LoVo (cell line): ENCODE measurements around the gene PTPRD.

Experiments
- DNase-seq: peaks from one replicate; pipeline ENCODE4 v3.0.0-alpha.2; 2016; ENCODE audit warnings: low spot score

PTPRD gene

DNA sequence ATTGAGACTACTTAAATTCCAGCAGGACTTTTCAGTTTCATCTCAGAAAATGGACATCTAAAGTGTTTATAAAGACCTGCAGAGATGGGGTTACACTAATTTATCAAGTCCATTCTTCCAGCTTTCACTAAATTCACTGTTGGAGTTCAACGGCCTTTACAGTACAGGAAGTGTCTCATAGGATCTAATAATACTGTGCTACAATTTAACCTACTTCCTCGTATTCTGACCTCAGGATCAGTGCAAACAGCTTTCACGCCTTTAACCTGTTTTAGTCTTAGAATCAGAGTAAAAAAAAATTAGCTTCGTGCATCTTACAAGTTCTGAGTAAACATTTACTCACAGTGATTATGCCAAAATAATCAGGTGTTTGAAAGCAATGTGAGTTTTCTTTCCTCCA lies 2180.6 kb downstream of the PTPRD start:
- DNase-seq: no peak

DNA sequence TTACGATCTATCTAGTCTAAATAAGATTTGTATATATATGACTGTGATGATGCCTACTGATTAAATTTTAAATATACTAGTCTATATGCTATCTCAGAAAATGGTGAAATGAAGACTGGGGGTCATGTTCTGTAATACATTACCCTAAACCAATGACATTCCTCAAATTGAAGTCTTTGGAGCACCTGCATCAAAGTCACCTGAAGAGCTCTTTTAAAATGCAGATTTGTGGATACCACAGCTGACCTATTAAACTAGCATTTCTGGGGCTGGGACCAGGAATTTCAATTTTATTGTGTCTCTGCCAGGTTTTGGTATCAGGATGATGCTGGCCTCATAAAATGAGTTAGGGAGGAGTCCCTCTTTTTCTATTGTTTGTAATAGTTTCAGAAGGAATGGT lies 2181.3 kb downstream of the PTPRD start:
- no peak for DNase-seq

DNA sequence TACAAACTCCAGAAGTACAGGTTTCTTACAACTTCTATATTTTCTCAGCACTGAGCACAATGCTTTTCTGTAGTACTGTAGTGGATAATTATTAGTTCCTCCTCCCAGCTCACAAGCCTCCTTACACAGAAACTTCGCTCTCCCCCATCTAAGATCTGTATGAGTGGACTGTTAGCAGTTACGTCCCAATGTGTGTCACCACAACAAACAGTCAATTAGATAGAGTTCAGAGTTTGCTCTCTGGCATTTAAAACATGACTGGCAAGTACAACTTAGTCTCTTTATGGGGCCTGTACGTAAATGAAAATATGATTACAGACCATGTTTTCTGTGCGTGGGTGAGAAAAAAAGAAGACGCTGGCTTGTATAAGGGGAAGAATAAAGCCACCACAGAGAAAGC lies 2181.9 kb downstream of the PTPRD start:
- DNase-seq: no peak

DNA sequence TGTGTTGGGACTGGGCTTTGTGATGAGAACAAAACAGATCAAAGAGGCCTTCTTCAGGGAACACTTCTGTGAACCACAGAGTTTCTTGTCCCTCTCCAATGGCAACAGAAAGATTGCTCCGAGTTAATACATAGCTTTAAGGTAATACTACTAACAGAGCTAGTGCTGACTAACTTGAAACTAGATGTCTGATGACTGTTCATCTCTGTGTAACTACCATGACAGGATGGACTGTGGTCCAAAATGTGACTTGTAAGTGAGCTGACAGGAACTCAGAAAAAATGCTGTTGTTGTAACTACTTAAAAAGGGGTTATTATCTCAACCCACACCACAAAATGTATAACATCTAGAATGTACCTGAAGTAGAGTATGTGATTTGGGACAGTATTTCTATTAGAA lies 2183.0 kb downstream of the PTPRD start:
- DNase-seq: no peak

DNA sequence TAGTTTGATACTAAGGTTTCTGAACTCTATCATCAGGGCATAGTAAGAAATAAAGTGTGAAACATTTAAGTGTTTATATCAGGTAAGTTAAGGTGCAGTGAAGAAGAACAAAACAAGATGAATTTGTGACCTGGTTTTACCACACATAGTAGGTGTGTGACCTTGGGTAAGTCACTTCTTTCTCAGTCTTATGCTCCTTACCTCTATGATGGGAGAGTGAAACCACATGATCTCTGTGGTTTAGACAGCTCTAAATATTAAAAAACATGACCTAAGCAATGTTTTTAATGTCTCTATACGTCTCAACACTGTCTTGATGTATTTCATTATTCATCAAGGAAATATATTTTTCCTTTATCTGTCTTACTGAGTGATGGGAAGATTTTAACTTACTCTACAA lies 2183.6 kb downstream of the PTPRD start:
- DNase-seq: no peak

DNA sequence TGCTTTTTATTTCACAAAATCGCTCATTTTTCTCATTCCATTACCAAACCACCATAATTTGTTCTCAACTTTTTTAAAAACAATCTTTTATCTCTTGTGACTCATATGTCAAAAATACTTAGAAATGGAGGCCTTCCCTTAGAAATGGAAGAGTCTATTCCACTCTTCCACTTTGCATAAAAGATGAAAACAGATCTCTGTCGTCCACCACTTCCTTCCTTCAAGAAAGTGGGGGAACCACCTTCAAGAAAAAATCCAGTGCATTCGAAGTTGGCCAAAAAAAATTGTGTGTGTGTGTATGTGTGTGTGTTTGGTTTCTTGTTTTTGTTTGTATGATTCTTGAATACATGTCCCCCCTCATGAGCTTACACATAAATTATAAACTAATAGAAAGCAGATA lies 2184.4 kb downstream of the PTPRD start:
- DNase-seq: no peak

DNA sequence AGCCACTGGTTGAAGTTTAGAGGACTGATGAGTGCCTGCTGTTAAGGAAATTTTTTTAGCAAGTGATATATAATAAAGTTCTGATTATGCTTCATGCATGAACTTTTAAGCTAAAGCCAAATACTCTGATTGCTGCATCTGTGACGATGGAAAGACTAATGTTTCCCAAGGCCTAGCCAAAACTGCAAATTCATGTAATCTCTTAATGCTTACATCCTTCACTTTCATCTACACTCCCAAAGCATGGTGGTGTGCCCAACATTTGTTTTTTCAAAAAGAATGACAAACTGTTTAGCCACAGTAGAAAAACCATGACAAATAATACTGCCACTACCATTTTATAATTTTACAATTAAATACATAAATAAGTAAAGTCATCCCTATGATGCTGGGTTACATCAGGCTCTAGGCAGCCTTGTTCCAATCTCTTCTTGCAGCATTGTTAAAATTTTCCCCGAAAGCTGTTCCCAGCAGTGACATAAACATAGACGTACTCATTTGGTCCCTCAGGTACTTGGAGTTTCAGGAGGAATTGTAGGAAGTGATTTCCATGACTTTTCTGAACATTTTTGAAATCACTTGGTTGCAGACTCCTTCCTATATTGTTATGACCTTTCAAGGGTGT lies 2187.9 kb downstream of the PTPRD start:
- no peak for DNase-seq

DNA sequence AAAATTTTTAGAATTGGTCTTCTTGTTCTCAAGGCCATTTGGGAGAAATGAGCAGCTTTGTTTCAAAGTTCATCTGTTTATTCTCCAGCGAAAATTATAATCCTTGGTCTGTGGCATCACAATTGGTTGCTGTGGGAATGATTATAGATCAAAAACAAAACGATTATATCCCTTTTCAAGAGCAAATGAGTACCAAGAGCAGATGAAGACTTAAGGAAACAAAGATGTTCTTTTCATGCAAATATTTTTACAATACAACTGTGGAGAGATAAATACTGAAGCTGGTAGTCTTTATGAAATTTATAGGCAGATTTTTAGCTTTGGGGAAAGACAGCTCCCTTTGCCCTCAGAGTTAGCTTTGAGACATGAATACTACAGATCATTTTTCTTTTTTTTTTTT lies 2192.4 kb downstream of the PTPRD start:
- DNase-seq: no peak

DNA sequence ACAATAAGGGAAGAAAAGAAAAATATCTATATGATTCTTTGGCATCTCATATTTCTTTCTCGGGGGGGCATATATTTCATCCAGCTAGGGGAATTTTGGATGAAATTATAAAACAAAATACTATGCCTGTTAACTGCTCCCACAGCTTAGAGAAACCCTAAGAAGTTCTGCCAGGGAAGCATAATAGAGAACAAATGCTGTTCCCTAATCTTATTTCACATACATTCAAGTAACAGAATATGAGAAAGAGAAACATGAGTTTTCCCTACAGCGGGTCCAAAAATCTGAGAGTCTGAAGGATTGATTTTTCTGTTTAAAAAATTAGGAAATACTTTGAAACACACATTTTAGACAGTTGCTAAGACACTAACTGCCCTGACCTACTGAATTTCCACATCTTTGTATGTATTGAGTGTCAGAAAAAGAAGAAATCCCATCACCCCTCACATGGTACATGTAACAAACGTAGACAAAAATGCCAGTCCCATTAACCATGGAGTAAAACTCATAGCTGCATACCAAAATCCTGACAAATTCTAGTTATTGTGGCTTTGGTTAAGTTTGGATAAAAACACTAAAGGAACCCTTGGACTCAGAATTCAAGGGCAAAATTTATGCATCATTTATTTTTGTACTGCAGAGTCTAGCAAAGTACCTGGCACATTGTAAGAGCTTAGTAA lies 2193.1 kb downstream of the PTPRD start:
- DNase-seq: no peak

DNA sequence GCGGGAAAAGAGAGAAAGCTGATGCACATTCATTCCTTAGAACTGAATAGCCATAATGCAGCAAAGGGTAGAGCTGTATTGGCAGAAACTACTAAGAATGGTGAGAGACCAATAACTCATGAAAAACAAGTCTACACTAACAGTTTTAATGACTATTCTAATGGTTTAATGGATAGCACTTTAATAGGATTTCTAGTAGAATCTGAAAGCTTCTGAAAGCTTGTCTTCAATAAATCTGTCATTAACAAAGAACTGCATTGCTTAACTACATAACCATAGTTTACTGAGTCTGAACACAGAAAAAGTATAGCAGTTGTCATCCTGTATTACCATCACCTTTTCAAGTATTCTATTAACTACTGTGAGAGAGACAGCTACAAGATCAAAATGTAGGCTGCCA lies 2195.5 kb downstream of the PTPRD start:
- DNase-seq: no peak

DNA sequence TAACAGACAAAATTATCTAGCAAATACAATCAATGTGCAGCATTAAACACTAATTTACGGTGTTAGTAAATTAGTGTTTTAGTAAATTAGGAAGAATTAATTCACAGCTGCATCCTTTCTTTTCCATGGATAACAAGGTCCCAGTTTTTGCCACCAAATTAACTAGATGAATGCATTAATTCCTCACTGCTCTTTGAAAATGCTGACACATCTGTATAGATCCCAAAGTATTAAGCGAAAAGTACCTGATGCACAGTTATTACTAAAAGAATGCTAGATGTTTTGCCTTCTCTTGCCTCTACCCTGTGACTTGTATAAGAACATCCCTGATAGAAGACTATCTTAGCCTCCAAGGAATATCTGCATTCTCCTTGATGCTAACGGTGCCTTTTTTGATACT lies 2200.5 kb downstream of the PTPRD start:
- no peak for DNase-seq

DNA sequence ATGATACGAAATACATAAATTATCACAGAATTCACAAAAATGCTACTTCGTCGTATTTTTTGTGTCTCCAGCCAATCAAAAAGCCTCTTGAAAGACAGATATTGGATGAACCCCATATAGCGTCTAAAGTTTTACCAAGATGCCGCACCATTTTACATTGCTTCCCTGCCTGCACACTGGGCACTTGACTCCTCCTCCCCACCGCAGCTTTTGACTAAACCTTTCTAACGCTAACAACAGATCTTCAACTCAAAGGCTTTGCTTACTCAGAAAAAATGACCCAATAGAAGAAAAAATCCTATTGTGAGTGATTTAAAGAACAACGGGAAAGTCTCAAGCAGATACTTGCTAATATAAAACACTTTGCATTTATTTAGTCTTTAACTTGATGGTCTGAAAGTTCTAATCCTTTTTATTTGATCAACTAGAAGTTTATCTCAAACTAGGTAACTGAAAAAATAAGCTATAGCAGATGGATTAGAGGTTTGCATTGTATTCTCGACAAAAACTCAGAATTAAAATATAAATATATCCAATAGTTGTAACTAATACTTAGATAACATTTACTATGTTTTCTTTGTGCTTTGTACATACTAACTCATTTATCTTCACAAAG lies 2204.1 kb downstream of the PTPRD start:
- no peak for DNase-seq

DNA sequence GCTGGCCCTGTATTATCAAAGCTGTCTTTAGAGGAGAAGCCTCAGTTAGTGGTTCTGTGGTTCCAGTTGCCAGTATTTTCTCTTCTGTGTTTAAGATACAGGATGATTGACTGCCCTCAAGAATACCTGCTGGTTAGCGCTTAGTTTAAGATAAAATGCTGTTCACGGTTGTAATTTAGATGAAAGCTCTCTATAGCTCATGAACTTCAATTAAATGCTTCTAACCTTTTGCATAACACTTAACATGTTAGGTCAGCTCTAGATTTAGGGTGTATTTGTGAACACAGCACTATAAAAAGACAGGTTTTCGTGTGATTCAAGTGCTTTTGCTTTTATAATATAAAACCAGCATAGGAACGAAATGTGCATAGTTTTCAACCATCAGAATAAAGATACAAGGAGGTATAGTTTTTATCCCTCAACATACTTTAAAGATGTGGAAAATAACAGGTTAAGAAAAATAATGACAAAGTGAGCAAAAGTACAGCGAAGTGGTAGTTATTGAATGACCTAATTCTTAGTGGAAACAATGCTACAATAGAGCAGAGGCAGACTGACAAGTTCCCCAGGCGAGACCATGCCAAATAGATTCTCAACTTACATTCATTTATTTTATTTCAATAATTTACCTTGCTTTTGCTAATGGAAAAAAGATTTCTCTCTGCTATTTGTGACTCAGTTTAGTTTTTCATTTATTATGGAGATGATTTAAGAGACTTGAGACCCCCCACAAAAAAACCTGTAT lies 2210.7 kb downstream of the PTPRD start:
- DNase-seq: no peak

DNA sequence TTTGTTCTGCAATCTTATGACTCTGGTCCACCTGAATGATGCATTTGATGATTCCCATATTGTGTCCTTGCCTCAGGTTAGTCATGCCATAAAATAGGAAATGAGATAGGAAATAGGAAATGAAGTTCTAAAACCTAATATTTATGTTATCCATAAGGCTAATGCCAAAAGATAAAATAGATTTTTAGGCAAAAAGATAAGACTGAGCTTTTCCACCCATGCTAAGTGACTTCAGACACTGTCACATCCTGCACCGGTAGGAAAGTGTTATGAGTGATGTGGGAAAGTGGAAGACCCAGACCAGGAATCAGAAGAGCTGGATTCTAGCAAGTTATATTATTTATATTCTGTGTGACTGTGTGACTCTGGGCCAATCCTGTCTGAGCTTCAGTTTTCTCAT lies 2212.4 kb downstream of the PTPRD start:
- no peak for DNase-seq

DNA sequence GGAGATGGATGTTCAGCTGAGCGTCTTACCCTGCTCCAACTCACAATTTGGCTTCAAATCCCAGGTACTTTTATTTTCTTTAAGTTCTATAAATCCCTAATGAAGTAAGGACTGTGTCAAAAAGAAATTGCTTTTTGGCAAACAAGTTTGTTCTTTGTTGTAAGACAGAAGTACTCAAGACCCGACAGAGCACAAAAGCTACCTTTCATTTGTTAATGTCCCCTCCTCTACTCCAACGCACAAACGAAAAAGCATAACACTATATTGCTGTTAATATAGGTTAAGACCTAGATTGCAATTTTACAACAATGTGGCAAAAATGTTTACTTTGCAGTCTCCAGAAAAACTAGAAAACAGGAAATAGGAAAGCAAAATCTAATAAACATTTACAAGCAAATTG lies 2217.8 kb downstream of the PTPRD start:
- DNase-seq: no peak

DNA sequence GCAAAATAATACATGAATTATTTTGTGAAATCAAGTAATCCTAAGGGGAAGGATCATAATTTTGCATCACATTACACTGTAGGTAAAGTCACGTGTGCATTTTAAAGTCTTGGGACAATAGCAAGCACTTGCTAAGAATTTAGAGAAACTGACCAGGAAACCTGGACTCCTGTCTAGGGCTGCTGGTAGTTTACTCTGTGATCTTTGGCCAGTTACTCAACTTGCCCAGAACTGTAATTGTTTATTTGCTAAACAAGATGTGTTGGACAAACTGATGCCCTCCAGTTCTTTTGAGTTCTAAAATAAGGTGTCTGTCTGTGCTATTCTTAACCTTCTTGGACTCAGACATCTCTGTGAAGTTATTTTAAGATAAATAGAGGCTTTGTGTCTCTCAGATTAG lies 2218.5 kb downstream of the PTPRD start:
- DNase-seq: no peak

DNA sequence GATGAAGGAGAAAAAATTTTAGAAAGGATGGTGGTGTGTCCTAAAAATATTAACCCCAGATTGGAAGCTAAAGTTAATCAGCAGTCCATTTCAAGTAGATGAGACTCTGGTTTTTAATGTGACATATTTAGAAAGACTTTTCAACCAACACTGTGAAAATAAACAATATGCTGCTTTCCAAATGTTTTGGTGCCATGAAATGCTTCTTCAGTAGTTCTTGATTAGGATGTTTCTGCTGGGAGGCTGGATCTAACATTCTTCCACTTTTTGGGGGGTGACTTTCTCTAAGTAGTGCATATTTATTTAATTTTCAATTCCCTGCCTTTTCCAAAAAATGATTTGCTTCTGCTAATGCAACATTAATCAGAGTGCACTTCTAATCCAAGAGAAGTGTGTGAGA lies 2219.9 kb downstream of the PTPRD start:
- DNase-seq: no peak

DNA sequence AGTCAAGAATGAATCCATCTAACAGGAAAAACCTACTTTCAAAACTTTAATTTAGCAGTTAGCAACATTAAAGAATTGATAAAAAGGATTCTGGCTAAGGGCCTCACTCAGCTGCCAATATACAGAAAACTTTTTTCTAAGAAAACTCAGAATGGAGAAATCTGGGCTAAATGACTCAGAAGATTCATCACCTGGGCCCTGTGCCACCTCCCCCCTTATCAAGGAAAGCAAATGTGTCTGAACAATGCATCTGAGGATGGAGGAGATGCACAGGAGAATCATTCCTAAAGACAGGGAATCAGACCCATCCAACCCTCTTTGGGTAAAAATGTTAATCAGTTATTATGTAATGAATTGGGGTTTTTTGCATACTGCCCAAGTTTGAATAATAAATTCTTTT lies 2221.2 kb downstream of the PTPRD start:
- no peak for DNase-seq

DNA sequence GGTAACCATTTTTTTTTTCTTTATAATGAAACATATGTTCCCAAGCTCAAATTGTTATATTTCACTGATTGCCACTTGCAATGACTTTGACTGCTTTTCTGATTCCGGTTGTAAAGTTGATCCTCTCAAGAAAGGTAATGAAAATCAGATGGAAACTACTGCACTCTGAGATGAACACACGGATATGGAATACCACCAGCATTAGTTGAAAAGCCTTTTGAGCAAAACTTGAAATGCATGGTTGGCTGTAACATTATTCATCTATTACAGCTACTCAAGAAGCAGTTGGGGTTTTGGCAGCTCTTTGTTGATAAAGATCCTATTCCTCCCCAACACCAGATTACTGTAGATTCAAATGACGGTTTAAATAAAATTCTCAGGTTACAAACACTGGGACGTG lies 2221.7 kb downstream of the PTPRD start:
- no peak for DNase-seq

DNA sequence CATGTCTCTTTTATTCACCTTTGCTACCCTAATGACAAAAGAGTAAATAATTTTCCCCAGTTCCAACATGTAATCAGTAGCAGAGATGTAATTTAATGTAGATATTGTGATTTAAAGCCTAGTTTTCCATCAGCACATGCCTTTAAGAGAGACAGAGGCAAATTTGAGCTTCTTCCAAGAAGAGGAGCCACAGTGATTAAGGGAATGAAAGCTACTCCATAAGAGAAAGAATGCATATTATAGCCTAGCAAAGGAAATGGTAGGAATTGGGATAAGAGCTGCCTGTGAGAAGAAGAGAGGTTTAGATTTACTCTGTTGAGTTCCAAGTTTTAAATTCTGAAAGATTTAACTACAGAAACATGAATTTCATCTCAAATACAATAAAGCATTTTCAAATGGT lies 2222.2 kb downstream of the PTPRD start:
- no peak for DNase-seq

DNA sequence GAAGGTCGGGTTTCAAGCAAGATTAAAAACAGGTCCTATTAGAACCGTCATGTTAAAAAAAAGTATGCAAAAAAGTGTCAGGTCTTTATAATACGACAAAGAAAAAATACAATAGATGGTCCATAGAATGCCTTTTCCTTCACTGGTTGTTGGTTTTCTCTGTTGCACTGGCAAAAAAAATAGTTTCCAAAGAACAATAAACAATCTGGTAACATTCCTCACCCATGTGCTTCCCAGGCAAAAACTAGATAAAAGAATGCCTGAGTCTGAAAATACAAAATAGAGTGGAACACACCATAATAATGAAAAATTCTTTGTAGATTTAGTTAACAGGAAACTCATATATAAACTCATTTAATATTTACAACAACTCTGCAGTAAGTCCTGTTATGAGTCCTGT lies 2223.3 kb downstream of the PTPRD start:
- DNase-seq: no peak

DNA sequence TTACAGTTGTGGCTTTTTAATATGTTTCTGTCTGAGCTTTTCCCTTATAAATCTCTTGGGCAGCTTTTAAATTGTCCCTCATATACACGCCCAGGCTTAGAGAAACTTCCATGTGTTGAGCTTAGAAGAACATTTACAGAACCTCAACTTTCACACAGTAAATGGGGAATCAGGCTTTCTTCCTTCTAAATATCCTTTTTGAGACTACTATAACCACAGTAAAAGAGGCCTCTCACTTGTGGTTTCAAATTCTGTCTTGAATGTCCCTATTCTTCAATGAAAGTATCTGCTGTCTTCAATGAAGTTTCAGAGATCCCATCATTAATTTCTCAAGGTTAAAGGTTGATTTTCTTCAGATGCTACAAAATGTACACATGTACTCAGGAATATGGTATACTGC lies 2224.7 kb downstream of the PTPRD start:
- no peak for DNase-seq

DNA sequence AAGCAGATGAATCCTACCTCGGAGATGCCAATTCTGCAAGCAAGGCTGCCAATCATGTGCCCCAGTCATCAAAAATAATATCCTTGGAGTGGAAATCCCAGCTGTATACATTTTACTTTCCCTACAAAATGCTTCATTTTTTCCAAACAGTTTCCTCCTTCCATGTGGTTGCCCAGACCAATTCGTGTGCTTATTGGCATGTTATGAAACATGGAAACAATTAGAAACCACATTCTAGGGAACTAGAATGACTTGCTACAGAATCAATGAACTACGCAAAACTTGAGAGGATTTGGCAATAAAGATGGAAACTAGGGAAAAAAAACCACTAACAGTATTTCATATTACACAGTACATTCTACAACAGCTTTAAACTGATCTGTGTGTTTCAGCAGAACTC lies 2228.7 kb downstream of the PTPRD start:
- no peak for DNase-seq
